K562 (cell line): ENCODE measurements around the gene PDE2A. TPM values are rescaled to one million over a fixed set of nuclear protein-coding genes. Genes with fewer than 3 reads are reported as not detected.
A peak's percentile ranks its signal among the peaks of the same experiment; 100 is the strongest.

ENCODE experiments used
- ATAC-seq: fragments of 200-7000 bp; cut with Tn5 transposase; 3 replicates; pipeline ENCODE4 v1.9.1; 2020; ENCODE audit warnings: moderate library complexity
- BruUV-seq: library from RNA; stranded (reverse); fragments of 400-500 nt; replicated peaks from 2 replicates; lab custom pipeline; 2021; lab: Mats Ljungman, UMichigan
- CTCF ChIA-PET: fragments of 300-600 bp; formaldehyde crosslinking; extraction: SDS; loops from one replicate; lab custom pipeline; 2021; ENCODE audit warnings: low intra/inter-chr PET ratio; lab: Yijun Ruan, JAX
- POLR2A ChIA-PET: fragments of 300-600, 350-650 bp; sonication (Branson Sonifier 250); formaldehyde crosslinking; extraction: SDS; loops from one replicate; lab custom pipeline; 2021; ENCODE audit warnings: antibody characterized with exemption, inconsistent platforms; lab: Yijun Ruan, JAX
- DNase-seq, 4 experiments: peaks; one replicate each; pipeline versions ENCODE4 v3.0.0 to v3.0.0-alpha.2; 2011 to 2018; ENCODE audit warnings: low spot score in 3 of 4, mixed read lengths in 3 of 4; ENCODE audit errors: extremely low read depth in 1 of 4
- FAIRE-seq: peaks from 2 replicates; lab custom pipeline; 2011; peaks lifted over from hg19 to GRCh38; lab: Jason Lieb, UNC
- H2AFZ ChIP-seq: 2 replicates; pipeline ENCODE4 v1.6.0; 2011; ENCODE audit warnings: low read depth, low read length, control low read depth, inconsistent platforms
- H3K27ac ChIP-seq: fragments of 200-600 bp; 3 replicates; pipeline ENCODE4 v1.8.0; 2011; ENCODE audit warnings: low read depth, mild to moderate bottlenecking, control low read depth, inconsistent platforms, low read length, moderate library complexity, mixed read lengths; ENCODE audit errors: extremely low read depth
- H3K27me3 ChIP-seq, 2 experiments: fragments of 300-600 bp in 1 of 2; 2 replicates in 1 of 2; 3 replicates in 1 of 2; pipeline versions ENCODE4 v1.6.0 to v1.8.0; 2011; ENCODE audit warnings: inconsistent platforms in 2 of 2, low read length in 2 of 2, mild to moderate bottlenecking in 1 of 2, mixed read lengths in 1 of 2, moderate library complexity in 1 of 2; ENCODE audit not compliant: control insufficient read depth in 2 of 2, insufficient read depth in 2 of 2
- H3K36me3 ChIP-seq: fragments of 300-600 bp; 3 replicates; pipeline ENCODE4 v1.8.0; 2011; ENCODE audit warnings: mild to moderate bottlenecking, low read length, inconsistent platforms; ENCODE audit not compliant: control insufficient read depth, insufficient read depth
- H3K4me1 ChIP-seq, 2 experiments: fragments of 200-600 bp in 1 of 2; replicated peaks in 1 of 2; 2 replicates in 1 of 2; 3 replicates in 1 of 2; pipeline versions ENCODE4 v1.5.1 to v1.8.0; 2011; ENCODE audit warnings: inconsistent platforms in 2 of 2, low read length in 2 of 2, mild to moderate bottlenecking in 1 of 2, mixed read lengths in 1 of 2, moderate library complexity in 1 of 2; ENCODE audit not compliant: control insufficient read depth in 2 of 2, insufficient read depth in 2 of 2
- H3K4me2 ChIP-seq: 2 replicates; pipeline ENCODE4 v1.6.1; 2011; ENCODE audit warnings: low read length, control low read depth, inconsistent platforms, mixed read lengths; ENCODE audit not compliant: insufficient read depth
- H3K4me3 ChIP-seq: fragments of 200-600 bp; sonication (generic), shearing (Covaris generic); 2 replicates; pipeline ENCODE4 v1.5.1; 2016; ENCODE audit warnings: control low read depth, inconsistent platforms
- H3K79me2 ChIP-seq: fragments of 200-600 bp; 3 replicates; pipeline ENCODE4 v1.8.0; 2011; ENCODE audit warnings: low read length, inconsistent platforms; ENCODE audit not compliant: control insufficient read depth, insufficient read depth
- H3K9ac ChIP-seq, 2 experiments: 2 replicates each; pipeline versions ENCODE4 v1.6.0 to v1.6.1; 2011; ENCODE audit warnings: low read depth in 2 of 2, low read length in 2 of 2, control low read depth in 1 of 2, inconsistent platforms in 1 of 2, mild to moderate bottlenecking in 1 of 2, mixed read lengths in 1 of 2; ENCODE audit not compliant: insufficient read depth in 1 of 2
- H3K9me1 ChIP-seq: one replicate; pipeline ENCODE4 v1.6.0; 2011; ENCODE audit warnings: inconsistent platforms, mild to moderate bottlenecking, low read length, moderate library complexity; ENCODE audit not compliant: control insufficient read depth, insufficient read depth
- H3K9me3 ChIP-seq: replicated peaks from 2 replicates; pipeline ENCODE4 v1.5.1; 2011; ENCODE audit warnings: low read depth, low read length, inconsistent platforms; ENCODE audit not compliant: control insufficient read depth, insufficient read depth
- H4K20me1 ChIP-seq: replicated peaks from 2 replicates; pipeline ENCODE4 v1.6.1; 2011; ENCODE audit warnings: low read length, inconsistent platforms, mixed read lengths; ENCODE audit not compliant: control insufficient read depth, insufficient read depth
- C11orf30 ChIP-seq: fragments of 450-650 bp; IDR thresholded peaks from 2 replicates; pipeline ENCODE4 v1.6.1; 2016; ENCODE audit warnings: low read depth, mild to moderate bottlenecking
- POLR2G ChIP-seq: fragments of 200-400 bp; formaldehyde crosslinking; IDR thresholded peaks from 2 replicates; pipeline ENCODE4 v1.6.1; 2017; ENCODE audit warnings: low read depth, mild to moderate bottlenecking, antibody characterized with exemption, low read length, moderate library complexity
- ZEB2 ChIP-seq: fragments of 450-650 bp; IDR thresholded peaks from 2 replicates; pipeline ENCODE4 v1.6.1; 2016
- ZNF316 ChIP-seq: fragments of 450-650 bp; IDR thresholded peaks from 2 replicates; pipeline ENCODE4 v1.6.1; 2016
- WGBS: fragments of 100-300 bp; shearing (Covaris generic); methylation state at CpG from one replicate; pipeline ENCODE4 v1.1.6; 2016; ENCODE audit warnings: low coverage, mixed read lengths; ENCODE audit not compliant: insufficient coverage; ENCODE audit errors: missing lambda C conversion rate; 5-methylcytosine and 5-hydroxymethylcytosine counted together
- in situ Hi-C: fragments of 300-500 bp; cut with MboI; formaldehyde crosslinking; loops from 4 replicates; pipeline ENCODE4 v1.15.0; 2018; ENCODE audit warnings: inconsistent platforms, mixed read lengths
- intact Hi-C: fragments of 100-400 bp; cut with micrococcal nuclease; formaldehyde crosslinking; loops from 2 replicates; pipeline ENCODE4 v1.14.2; 2022
- polyA plus RNA-seq, 8 experiments: library from polyadenylated mRNA; depleted of rRNA in 4 of 8; stranded (reverse) in 5 of 8; unstranded in 3 of 8; fragments of >200 nt; fragmentation: Nextera tagmentation in 2 of 8; fragmentation: Illumina TruSeq in 1 of 8; extraction: Ambion mirVana in 2 of 8; extraction: Trizol in 1 of 8; gene quantifications; 2 replicates each; pipeline versions ENCODE4 v1.2.1 to v1.2.3, GENCODE V29; 2011 to 2014; ENCODE audit warnings: inconsistent platforms in 1 of 8, missing spikeins in 1 of 8
- total RNA-seq, 7 experiments: library from RNA; depleted of rRNA in 6 of 7; stranded (reverse); fragments of >200 nt in 6 of 7; fragmentation: Illumina TruSeq in 2 of 7; extraction: Trizol in 2 of 7; gene quantifications; 2 replicates each; pipeline versions ENCODE4 v1.2.1 to v1.2.3, GENCODE V29; 2011 to 2021; ENCODE audit warnings: low replicate concordance in 1 of 7

Gene PDE2A
- total and polyA plus RNA-seq, 9 of the 15 experiments (the other 6 are each of a cell fraction or from before 2014, with no cell fraction given) = 0.07 to 15.2 (median 1.6) TPM; not detected in 1

GRCh38 chr11:72705442-72706365, 31.5 kb upstream of the PDE2A start:
- H3K36me3 ChIP-seq = peaks cover 89% of the 10 kb centered on the region; the same call in 2 of the 3 replicates
- TF ChIP-seq ZNF316 (peak; percentile 53), C11orf30 (peak; percentile 43), ZEB2 (no peak), POLR2G (0 out of 2 replicates have a peak, but pooled peaks have one; percentile 28)
- TF ChIP-seq, all 486 proteins: peak for 3
- Histone ChIP-seq H3K27ac (no peak overlapping the region), H2AFZ (no peak overlapping the region), H3K4me1 (peaks cover 0 to 35% of the 10 kb centered on the region in 2 experiments; a peak in 1 of 5 replicates), H4K20me1 (no peaks in the 10 kb centered on the region), H3K9ac (peak overlapping the region in 1 of 2 experiments; percentile 79; a peak in 1 of 4 replicates), H3K9me3 (no peaks in the 10 kb centered on the region), H3K79me2 (no peaks in the 10 kb centered on the region), H3K4me3 (no peak overlapping the region), H3K9me1 (no peaks in the 10 kb centered on the region), H3K27me3 (no peaks in the 10 kb centered on the region), H3K4me2 (no peak overlapping the region)
- intact Hi-C loops = no loop called here
- ChIA-PET POLR2A (interaction anchor here (0.6 to 1.1 kb wide), 2 partner anchors 8 to 43 kb away, joined by 3 to 4 read pairs; no protein-coding TSS in a partner anchor), CTCF (no interaction called here)
- in situ Hi-C loops = no loop called here
- no peak for ATAC-seq
- no peak for DNase-seq
- no peak for FAIRE-seq
- no TSS peak for BruUV-seq
- WGBS = 75% methylated on average over 11 of the region's 12 CpGs
